HG03064 (cell line): Measurements from ENCODE around the gene KPNA4.
A peak's percentile ranks its signal among the peaks of the same experiment; 100 is the strongest.
"Not testable (repeated sequence)": the region's sequence is repeated elsewhere in the genome, so short reads cannot be mapped to it uniquely, and the experiment has no call there.

ENCODE experiments used
- ATAC-seq: cut with Tn5 transposase; IDR thresholded peaks from one replicate; pipeline ENCODE4 v1.9.1; 2021; ENCODE audit warnings: low read depth; ENCODE audit not compliant: unreplicated experiment

KPNA4 gene, protein sequence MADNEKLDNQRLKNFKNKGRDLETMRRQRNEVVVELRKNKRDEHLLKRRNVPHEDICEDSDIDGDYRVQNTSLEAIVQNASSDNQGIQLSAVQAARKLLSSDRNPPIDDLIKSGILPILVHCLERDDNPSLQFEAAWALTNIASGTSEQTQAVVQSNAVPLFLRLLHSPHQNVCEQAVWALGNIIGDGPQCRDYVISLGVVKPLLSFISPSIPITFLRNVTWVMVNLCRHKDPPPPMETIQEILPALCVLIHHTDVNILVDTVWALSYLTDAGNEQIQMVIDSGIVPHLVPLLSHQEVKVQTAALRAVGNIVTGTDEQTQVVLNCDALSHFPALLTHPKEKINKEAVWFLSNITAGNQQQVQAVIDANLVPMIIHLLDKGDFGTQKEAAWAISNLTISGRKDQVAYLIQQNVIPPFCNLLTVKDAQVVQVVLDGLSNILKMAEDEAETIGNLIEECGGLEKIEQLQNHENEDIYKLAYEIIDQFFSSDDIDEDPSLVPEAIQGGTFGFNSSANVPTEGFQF

GRCh38 chr3:160565442-160566403 is at the start of gene KPNA4:
KPNA4 (minus strand) TSS chr3:160565571; CDS start chr3:160565282, 289 bp downstream.
- ATAC-seq, result peak; percentile 90

DNA sequence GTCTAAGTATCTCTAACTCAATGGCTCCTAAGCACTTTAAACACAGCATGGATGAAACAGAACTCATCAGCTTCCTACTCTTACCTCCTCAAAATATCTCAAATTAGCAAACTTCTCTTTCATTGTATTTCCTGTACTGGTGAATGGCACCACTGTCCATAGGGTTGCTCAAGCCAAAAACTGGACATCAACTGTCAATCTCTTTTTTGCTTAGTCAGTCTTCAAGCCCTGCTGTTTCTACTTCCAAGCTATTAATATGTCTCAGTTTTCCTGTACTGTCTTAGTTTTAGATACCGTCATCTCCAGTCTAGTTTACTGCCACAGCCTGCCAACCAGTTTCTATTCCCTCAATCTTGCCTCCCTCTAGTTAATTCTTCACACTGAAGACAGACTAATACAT is 48.3 kb upstream of the KPNA4 start:
- no peak for ATAC-seq

- ATAC-seq, result no peak
Measured at GRCh38 chr3:160612386-160613075, 47.2 kb upstream of the KPNA4 start.

DNA sequence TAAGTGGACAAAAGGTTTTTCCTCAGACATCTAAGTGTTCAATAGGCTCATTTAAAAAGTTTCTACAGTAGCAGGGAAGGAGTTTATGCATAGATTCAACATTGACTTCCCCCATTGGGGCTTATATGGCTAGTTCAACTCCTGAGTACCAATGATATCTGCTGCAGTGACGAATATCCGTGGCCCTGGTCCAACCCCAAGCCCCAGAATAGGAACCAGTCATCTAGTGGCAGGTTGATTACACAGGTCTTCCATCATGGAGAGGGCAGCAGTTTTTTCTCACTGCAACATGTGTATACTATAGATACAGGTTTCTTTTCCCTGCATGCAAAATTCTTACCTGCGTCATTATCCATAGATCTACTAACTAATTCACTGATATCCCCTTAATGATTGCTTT is 45.8 kb upstream of the KPNA4 start:
- no peak for ATAC-seq

- ATAC-seq, result no peak
Measured at GRCh38 chr3:160608870-160609269, 43.5 kb upstream of the KPNA4 start.

GRCh38 chr3:160607826-160608225 is 42.5 kb upstream of the KPNA4 start:
- ATAC-seq, result no peak

- ATAC-seq, result no peak
Measured at GRCh38 chr3:160605315-160605714, 39.9 kb upstream of the KPNA4 start.

- ATAC-seq, result not testable (repeated sequence)
Measured at GRCh38 chr3:160603845-160604244, 38.5 kb upstream of the KPNA4 start.

- ATAC-seq, result no peak
Measured at GRCh38 chr3:160602259-160602658, 36.9 kb upstream of the KPNA4 start.

GRCh38 chr3:160601288-160601687 is 35.9 kb upstream of the KPNA4 start:
- no peak for ATAC-seq

DNA sequence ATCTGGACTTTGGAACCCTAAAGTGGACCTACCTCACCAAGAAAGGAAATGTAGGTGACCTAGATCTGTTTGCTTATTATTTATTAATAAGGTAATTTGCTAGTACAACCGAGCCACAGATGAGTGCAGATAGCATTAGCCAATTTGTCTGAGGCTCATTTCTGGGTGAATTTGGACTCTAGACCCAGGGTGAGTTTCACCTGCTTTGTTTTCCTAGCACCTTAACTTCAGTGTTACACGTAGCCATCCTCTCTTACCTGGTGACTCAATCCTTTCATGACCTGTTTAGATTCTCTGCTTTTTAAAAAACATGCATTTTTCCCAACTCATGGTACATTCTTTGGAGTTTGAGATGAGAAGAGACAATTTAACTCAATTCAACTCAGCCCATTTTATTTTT is 33.5 kb upstream of the KPNA4 start:
- ATAC-seq, result no peak

- no peak for ATAC-seq
Measured at GRCh38 chr3:160588023-160588422, 22.7 kb upstream of the KPNA4 start.

- ATAC-seq, result no peak
Measured at GRCh38 chr3:160587105-160587504, 21.7 kb upstream of the KPNA4 start.

GRCh38 chr3:160586679-160587078 is 21.3 kb upstream of the KPNA4 start:
- no peak for ATAC-seq

DNA sequence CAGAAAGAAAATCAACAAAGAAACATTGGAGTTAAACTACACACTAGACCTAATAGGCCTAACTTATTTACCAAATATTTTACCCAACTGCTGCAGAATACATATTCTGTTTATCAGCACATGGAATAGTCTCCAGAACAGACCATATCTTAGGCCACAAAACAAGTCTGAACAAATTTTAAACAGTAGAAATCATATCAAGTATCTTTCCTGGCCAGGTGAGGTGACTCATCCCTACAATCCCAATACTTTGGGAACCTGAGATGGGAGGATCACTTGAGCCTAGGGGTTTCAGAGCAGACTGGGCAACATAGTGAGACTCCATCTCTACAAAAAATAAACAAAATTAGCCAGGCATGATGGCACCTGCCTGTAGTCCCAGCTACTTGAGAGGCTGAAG is 18.1 kb upstream of the KPNA4 start:
- ATAC-seq, result no peak

GRCh38 chr3:160580938-160581337 is 15.6 kb upstream of the KPNA4 start:
- no peak for ATAC-seq

DNA sequence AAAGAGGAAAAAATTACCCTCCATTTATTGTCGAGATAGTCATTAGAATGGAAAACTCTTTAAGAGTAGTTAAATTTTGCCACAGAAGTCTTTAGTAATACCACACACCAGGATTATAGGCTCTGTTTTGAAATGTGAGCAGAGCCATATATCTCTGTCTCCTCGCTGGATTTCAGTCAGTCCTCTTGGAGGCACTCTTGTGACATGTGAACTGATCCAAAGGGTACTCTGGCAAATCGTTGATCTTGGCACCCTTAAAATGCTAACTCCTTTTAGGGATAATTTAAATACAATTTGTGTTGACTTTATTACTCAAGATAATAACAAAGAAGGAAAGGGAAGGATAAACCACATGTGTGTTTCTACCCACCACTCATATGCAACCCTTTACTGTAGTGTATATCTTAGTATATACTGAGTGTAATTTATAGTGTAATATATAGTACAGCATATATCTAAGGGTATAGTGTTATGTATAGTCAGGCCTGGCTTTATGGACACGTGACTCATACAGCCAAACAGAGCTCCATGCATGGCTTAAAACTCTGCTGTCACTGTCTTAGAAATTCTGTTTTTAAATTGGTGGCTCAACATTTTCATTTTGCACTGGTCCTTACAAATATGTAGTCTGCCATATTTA is 12.3 kb upstream of the KPNA4 start:
- ATAC-seq, result no peak

DNA sequence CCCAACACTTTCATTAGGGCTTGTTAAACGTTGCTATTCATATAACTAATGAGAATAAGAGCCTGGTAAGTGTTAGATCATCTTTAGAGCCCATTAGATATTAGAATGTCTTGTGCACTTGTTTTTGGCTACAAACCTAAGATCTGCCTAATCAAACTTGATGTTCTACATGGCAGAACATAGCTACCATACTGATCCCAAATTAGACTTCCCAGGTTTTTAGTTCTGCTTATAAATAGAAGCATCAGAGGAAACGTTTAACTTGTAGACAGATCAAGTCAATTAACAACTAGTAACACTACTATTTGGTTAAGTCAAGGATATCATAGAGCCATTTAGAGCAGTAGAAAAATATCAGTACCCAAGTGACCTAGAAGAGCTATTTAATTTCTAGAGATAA is 11.7 kb upstream of the KPNA4 start:
- no peak for ATAC-seq

DNA sequence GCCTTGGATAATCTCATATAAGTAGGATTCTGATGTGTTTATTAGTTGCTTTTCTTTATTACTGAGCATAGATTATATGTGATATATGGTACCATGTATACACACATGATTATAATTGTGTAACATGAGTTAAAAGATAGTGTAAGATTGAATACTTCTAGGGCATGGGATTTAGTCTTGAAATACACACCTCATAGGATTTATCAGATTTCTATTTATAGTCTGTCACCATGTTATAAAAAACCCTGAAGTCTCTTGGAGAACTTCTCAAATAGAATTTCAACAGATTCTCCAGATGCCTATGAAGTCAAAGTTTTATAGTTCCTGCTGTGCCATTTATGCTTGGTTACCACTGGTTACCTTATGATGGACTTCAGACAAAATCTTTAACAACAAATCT is 11.2 kb upstream of the KPNA4 start:
- ATAC-seq, result no peak

- ATAC-seq, result no peak
Measured at GRCh38 chr3:160575589-160575988, 10.2 kb upstream of the KPNA4 start.
